HEK293 (cell line): Measurements from ENCODE around the gene RTN1.

Experiments used
- CTCF ChIA-PET: fragments of 350-600 bp; formaldehyde crosslinking; extraction: SDS; loops from one replicate; lab custom pipeline; 2021; ENCODE audit warnings: antibody characterized with exemption; lab: Yijun Ruan, JAX
- POLR2A ChIA-PET: fragments of 300-600 bp; formaldehyde crosslinking; extraction: SDS; loops from one replicate; lab custom pipeline; 2020; ENCODE audit warnings: antibody characterized with exemption, inconsistent platforms; lab: Yijun Ruan, JAX
- H3K27ac ChIP-seq: fragments of 200-500 bp; sonication (Bioruptor generic); 2 replicates; pipeline ENCODE4 v1.5.1; 2014; ENCODE audit warnings: low read depth, low read length, control low read depth, inconsistent platforms; ENCODE audit errors: extremely low read depth
- H3K36me3 ChIP-seq, 2 experiments: fragments of 200-500 bp in 1 of 2; sonication (Bioruptor generic) in 1 of 2; 1 replicate in 1 of 2; 2 replicates in 1 of 2; pipeline ENCODE4 v1.5.1; 2014 to 2017; ENCODE audit warnings: inconsistent platforms in 2 of 2, low read length in 2 of 2; ENCODE audit not compliant: control insufficient read depth in 2 of 2, insufficient read depth in 1 of 2
- H3K4me1 ChIP-seq: fragments of 200-500 bp; sonication (Bioruptor generic); 2 replicates; pipeline ENCODE4 v1.5.1; 2014; ENCODE audit warnings: mild to moderate bottlenecking, low read length, inconsistent platforms; ENCODE audit not compliant: control insufficient read depth, insufficient read depth
- H3K4me3 ChIP-seq: 2 replicates; pipeline ENCODE4 v1.5.1; 2011; ENCODE audit warnings: low read depth, mild to moderate bottlenecking, control low read depth, low read length, moderate library complexity
- H3K9me3 ChIP-seq: fragments of 200-500 bp; sonication (Bioruptor generic); 2 replicates; pipeline ENCODE4 v1.5.1; 2014; ENCODE audit warnings: low read depth, low read length, inconsistent platforms; ENCODE audit not compliant: control insufficient read depth, insufficient read depth
- FEZF1 ChIP-seq: fragments of 450-650 bp; formaldehyde crosslinking; IDR thresholded peaks from 2 replicates; pipeline ENCODE4 v1.5.1; 2016; ENCODE audit warnings: missing biosample characterization, missing genetic modification characterization
- KLF10 ChIP-seq: fragments of 450-650 bp; IDR thresholded peaks from 2 replicates; pipeline ENCODE4 v1.5.1; 2018; ENCODE audit warnings: missing biosample characterization, mild to moderate bottlenecking, missing genetic modification characterization
- KLF16 ChIP-seq: fragments of 450-650 bp; formaldehyde crosslinking; IDR thresholded peaks from 2 replicates; pipeline ENCODE4 v1.5.1; 2017; ENCODE audit warnings: missing biosample characterization, missing genetic modification characterization
- TCF7L2 ChIP-seq: IDR thresholded peaks from 2 replicates; pipeline ENCODE4 v1.6.1; 2011; ENCODE audit warnings: low read depth, mild to moderate bottlenecking, inconsistent platforms, low read length, moderate library complexity, borderline replicate concordance
- ZNF121 ChIP-seq: fragments of 450-650 bp; formaldehyde crosslinking; IDR thresholded peaks from 2 replicates; pipeline ENCODE4 v1.5.1; 2016; ENCODE audit warnings: missing biosample characterization, missing genetic modification characterization
- ZNF132 ChIP-seq: fragments of 450-650 bp; formaldehyde crosslinking; IDR thresholded peaks from 2 replicates; pipeline ENCODE4 v1.5.1; 2017; ENCODE audit warnings: missing biosample characterization, missing genetic modification characterization, borderline replicate concordance
- ZNF274 ChIP-seq, 2 experiments: fragments of 200-500 bp in 1 of 2; fragments of 450-650 bp in 1 of 2; sonication (Bioruptor generic) in 1 of 2; formaldehyde crosslinking in 1 of 2; IDR thresholded peaks; 2 replicates each; pipeline versions ENCODE4 v1.5.1 to v1.6.1; 2014 to 2016; ENCODE audit warnings: borderline replicate concordance in 1 of 2, inconsistent platforms in 1 of 2, low read length in 1 of 2, missing biosample characterization in 1 of 2, missing genetic modification characterization in 1 of 2
- ZNF548 ChIP-seq: fragments of 450-650 bp; formaldehyde crosslinking; IDR thresholded peaks from 2 replicates; pipeline ENCODE4 v1.5.1; 2016; ENCODE audit warnings: missing biosample characterization, missing genetic modification characterization
- ZNF768 ChIP-seq: fragments of 450-650 bp; formaldehyde crosslinking; IDR thresholded peaks from 2 replicates; pipeline ENCODE4 v1.5.1; 2018; ENCODE audit warnings: missing biosample characterization, mild to moderate bottlenecking, missing genetic modification characterization
- TF ChIP-seq, protein P1 (sequence below): fragments of 450-650 bp; formaldehyde crosslinking; IDR thresholded peaks from 2 replicates; pipeline ENCODE4 v1.5.1; 2016; ENCODE audit warnings: missing biosample characterization, missing genetic modification characterization
- TF ChIP-seq, protein P2 (sequence below): fragments of 450-650 bp; IDR thresholded peaks from 2 replicates; pipeline ENCODE4 v1.5.1; 2018; ENCODE audit warnings: missing biosample characterization, mild to moderate bottlenecking, missing genetic modification characterization
- TF ChIP-seq, protein P3 (sequence below): fragments of 450-650 bp; formaldehyde crosslinking; IDR thresholded peaks from 2 replicates; pipeline ENCODE4 v1.5.1; 2017; ENCODE audit warnings: missing biosample characterization, missing genetic modification characterization
- TF ChIP-seq, protein P4 (sequence below): fragments of 450-650 bp; formaldehyde crosslinking; IDR thresholded peaks from 2 replicates; pipeline ENCODE4 v1.5.1; 2016; ENCODE audit warnings: missing biosample characterization, missing genetic modification characterization

The RTN1 gene

DNA sequence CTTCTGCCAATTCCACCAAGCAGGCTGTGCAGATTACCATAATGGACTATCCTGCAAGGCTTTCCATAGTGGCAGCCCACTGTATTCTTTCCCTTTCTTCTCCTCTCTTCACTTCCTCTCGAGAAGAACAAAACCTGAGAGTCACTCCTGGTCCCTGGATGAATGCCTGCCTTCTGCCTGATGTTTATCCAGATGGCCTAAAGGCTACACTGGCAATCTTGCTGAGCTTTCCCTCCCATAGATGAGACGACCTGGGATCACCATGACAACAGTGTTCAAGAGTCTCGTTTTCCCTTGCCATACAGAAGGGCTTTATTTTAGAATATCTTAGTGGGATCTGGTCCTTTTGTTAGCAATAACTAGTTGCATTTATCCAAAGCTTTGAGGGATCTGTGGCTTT is 142.3 kb downstream of the RTN1 start (continued):
- TF ChIP-seq, protein P1, sequence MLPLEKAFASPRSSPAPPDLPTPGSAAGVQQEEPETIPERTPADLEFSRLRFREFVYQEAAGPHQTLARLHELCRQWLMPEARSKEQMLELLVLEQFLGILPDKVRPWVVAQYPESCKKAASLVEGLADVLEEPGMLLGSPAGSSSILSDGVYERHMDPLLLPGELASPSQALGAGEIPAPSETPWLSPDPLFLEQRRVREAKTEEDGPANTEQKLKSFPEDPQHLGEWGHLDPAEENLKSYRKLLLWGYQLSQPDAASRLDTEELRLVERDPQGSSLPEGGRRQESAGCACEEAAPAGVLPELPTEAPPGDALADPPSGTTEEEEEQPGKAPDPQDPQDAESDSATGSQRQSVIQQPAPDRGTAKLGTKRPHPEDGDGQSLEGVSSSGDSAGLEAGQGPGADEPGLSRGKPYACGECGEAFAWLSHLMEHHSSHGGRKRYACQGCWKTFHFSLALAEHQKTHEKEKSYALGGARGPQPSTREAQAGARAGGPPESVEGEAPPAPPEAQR, result no peak
- TF ChIP-seq ZNF768 (tag by site-specific recombination) (no peak), ZNF121 (tag by site-specific recombination) (no peak)
- TF ChIP-seq, protein P2, sequence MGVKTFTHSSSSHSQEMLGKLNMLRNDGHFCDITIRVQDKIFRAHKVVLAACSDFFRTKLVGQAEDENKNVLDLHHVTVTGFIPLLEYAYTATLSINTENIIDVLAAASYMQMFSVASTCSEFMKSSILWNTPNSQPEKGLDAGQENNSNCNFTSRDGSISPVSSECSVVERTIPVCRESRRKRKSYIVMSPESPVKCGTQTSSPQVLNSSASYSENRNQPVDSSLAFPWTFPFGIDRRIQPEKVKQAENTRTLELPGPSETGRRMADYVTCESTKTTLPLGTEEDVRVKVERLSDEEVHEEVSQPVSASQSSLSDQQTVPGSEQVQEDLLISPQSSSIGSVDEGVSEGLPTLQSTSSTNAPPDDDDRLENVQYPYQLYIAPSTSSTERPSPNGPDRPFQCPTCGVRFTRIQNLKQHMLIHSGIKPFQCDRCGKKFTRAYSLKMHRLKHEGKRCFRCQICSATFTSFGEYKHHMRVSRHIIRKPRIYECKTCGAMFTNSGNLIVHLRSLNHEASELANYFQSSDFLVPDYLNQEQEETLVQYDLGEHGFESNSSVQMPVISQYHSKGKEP (tag by site-specific recombination), result no peak

DNA sequence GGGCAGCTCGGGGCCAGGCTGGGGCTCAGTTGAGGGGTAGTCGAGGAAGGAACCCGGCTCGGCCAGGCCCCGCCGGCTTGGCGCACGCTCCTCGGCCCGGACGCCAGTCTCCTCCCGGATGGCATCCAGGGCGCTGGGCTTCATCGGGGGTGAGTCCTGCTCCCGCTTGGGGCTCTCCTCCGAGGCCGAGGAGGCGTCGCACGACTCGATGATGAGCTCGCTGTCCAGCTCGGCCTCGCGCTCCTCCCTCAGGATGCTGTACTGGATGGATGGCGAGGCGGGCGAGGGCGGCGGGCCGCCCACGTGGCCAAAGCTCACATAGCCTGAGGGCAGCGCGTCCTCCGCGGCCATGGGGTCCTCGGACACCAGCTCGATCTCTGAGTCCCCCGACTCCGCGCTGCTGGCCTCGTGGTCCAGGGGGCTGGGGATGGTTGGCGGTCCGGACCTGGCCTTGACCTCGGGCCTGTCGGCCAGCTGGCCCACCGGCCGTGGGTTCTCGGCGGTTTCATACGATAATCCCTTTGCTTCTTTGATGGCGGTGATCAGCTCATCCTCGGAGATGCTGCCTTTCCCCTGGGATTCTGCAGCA is 143.4 kb downstream of the RTN1 start:
- POLR2A ChIA-PET, result no interaction called here
- no peaks in the 10 kb centered on the region for H3K36me3 ChIP-seq

DNA sequence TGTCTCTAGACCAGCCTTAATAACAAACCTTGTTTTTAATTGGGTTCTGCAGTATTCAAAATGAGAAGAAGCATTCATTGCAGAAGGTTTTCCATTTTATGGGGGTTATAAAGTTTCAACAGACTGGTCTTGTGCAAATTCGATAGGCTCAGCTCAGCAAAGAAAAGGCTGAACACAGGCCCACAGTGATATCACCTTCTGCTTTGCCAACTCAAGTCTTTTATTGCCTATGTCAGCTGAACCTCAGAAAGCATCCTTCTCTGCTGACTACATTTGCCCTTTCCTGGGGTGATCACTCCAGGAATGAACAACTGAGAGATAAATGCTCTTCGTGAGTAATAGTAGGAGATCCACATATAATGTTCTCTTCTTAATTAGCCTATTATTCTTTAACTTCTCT is 159.5 kb downstream of the RTN1 start:
- ChIA-PET CTCF (no interaction called here), POLR2A (no interaction called here)
- H3K4me1 ChIP-seq, result no peaks in the 10 kb centered on the region
- H3K4me3 ChIP-seq, result no peak overlapping the region
- no peak overlapping the region for H3K27ac ChIP-seq
- TF ChIP-seq ZNF274 (IDR thresholded peaks at IDR 0.05; ENCODE audit: low read length) (no peak), ZNF274 (tag by site-specific recombination; IDR thresholded peaks at IDR 0.05; ENCODE audit: borderline replicate concordance) (no peak), TCF7L2 (no peak), ZNF132 (no peak), FEZF1 (peak; percentile 31; the same call in 1 of the 2 replicates), KLF10 (tag by site-specific recombination) (no peak)
- H3K9me3 ChIP-seq, result no peaks in the 10 kb centered on the region
- H3K36me3 ChIP-seq, result no peaks in the 10 kb centered on the region

More for the DNA sequence above, 143.4 kb downstream of the RTN1 start:
- H3K4me3 ChIP-seq, result no peak overlapping the region
- CTCF ChIA-PET, result no interaction called here
- H3K4me1 ChIP-seq, result no peaks in the 10 kb centered on the region
- TF ChIP-seq, protein P3, sequence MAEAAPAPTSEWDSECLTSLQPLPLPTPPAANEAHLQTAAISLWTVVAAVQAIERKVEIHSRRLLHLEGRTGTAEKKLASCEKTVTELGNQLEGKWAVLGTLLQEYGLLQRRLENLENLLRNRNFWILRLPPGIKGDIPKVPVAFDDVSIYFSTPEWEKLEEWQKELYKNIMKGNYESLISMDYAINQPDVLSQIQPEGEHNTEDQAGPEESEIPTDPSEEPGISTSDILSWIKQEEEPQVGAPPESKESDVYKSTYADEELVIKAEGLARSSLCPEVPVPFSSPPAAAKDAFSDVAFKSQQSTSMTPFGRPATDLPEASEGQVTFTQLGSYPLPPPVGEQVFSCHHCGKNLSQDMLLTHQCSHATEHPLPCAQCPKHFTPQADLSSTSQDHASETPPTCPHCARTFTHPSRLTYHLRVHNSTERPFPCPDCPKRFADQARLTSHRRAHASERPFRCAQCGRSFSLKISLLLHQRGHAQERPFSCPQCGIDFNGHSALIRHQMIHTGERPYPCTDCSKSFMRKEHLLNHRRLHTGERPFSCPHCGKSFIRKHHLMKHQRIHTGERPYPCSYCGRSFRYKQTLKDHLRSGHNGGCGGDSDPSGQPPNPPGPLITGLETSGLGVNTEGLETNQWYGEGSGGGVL, result no peak
- TF ChIP-seq ZNF548 (tag by site-specific recombination) (no peak), KLF16 (tag by site-specific recombination) (no peak)
- TF ChIP-seq, protein P4, sequence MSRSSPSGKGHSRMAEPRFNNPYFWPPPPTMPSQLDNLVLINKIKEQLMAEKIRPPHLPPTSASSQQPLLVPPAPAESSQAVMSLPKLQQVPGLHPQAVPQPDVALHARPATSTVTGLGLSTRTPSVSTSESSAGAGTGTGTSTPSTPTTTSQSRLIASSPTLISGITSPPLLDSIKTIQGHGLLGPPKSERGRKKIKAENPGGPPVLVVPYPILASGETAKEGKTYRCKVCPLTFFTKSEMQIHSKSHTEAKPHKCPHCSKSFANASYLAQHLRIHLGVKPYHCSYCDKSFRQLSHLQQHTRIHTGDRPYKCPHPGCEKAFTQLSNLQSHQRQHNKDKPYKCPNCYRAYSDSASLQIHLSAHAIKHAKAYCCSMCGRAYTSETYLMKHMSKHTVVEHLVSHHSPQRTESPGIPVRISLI, result no peak
- H3K27ac ChIP-seq, result no peak overlapping the region
- no peaks in the 10 kb centered on the region for H3K9me3 ChIP-seq
